Middle frontal gyrus (tissue), 1 donor: Measurements from ENCODE around the gene CCDC97.
A peak's percentile ranks its signal among the peaks of the same experiment; 100 is the strongest.
"Not testable (repeated sequence)": the region's sequence is repeated elsewhere in the genome, so short reads cannot be mapped to it uniquely, and the experiment has no call there.

Experiments
- DNase-seq: peaks from one replicate; pipeline ENCODE4 v3.0.0-alpha.2; 2015; ENCODE audit warnings: low spot score; ENCODE audit errors: extremely low spot score

CCDC97 gene

GRCh38 chr19:41310033-41310831, at the start of gene CCDC97:
TSS of gene CCDC97 (plus strand) at chr19:41310172. CDS start at chr19:41310311, 139 bp downstream.
- peak; percentile 75 for DNase-seq

- no peak for DNase-seq
Observed at GRCh38 chr19:41261474-41262190, 48.3 kb upstream of the CCDC97 start.

GRCh38 chr19:41263042-41263849, 46.7 kb upstream of the CCDC97 start:
- no peak for DNase-seq

GRCh38 chr19:41263850-41264580, 46.0 kb upstream of the CCDC97 start, which contains the start of gene HNRNPUL1:
TSS of gene HNRNPUL1 (plus strand) at chr19:41264372. CDS start at chr19:41264504, 132 bp downstream.
- peak; percentile 100 for DNase-seq

GRCh38 chr19:41264581-41265394, 45.2 kb upstream of the CCDC97 start:
- no peak for DNase-seq

GRCh38 chr19:41265395-41266153, 44.4 kb upstream of the CCDC97 start:
- DNase-seq = no peak

GRCh38 chr19:41269055-41269454, 40.9 kb upstream of the CCDC97 start:
- no peak for DNase-seq

GRCh38 chr19:41269571-41269970, 40.4 kb upstream of the CCDC97 start:
- no peak for DNase-seq

- no peak for DNase-seq
Observed at GRCh38 chr19:41273076-41273475, 36.9 kb upstream of the CCDC97 start.

GRCh38 chr19:41274802-41275201, 35.2 kb upstream of the CCDC97 start:
- DNase-seq = no peak

- no peak for DNase-seq
Observed at GRCh38 chr19:41276231-41276630, 33.7 kb upstream of the CCDC97 start.

GRCh38 chr19:41278478-41278877, 31.5 kb upstream of the CCDC97 start:
- no peak for DNase-seq

- no peak for DNase-seq
Observed at GRCh38 chr19:41288673-41289530, 21.1 kb upstream of the CCDC97 start.

GRCh38 chr19:41289814-41290213, 20.2 kb upstream of the CCDC97 start:
- DNase-seq = not testable (repeated sequence)

GRCh38 chr19:41294393-41294792, 15.6 kb upstream of the CCDC97 start:
- DNase-seq = no peak

GRCh38 chr19:41295499-41295898, 14.5 kb upstream of the CCDC97 start:
- no peak for DNase-seq

- DNase-seq = no peak
Observed at GRCh38 chr19:41296433-41296871, 13.5 kb upstream of the CCDC97 start.

GRCh38 chr19:41297628-41298347, 12.2 kb upstream of the CCDC97 start:
- DNase-seq = peak; percentile 3
